H1 (cell line): ENCODE measurements around the gene TLE5. TPM values are rescaled to one million over a fixed set of nuclear protein-coding genes. Genes with fewer than 3 reads are reported as not detected.
A peak's percentile ranks its signal among the peaks of the same experiment; 100 is the strongest.

ENCODE experiments used
- CTCF ChIA-PET: fragments of 300-600 bp; sonication (Branson Sonifier 250); formaldehyde crosslinking; loops from one replicate; lab custom pipeline; 2021; ENCODE audit not compliant: partially characterized antibody; lab: Charles Lee
- POLR2A ChIA-PET: fragments of 300-600 bp; sonication (Branson Sonifier 250); formaldehyde crosslinking; loops from one replicate; lab custom pipeline; 2021; ENCODE audit warnings: inconsistent platforms; ENCODE audit not compliant: partially characterized antibody; lab: Charles Lee
- DNase-seq, 2 experiments: peaks; one replicate each; pipeline versions ENCODE4 v3.0.0 to v3.0.0-alpha.2; 2010 to 2022; ENCODE audit warnings: low spot score in 2 of 2, low read depth in 1 of 2, mixed read lengths in 1 of 2
- FAIRE-seq: peaks from 2 replicates; lab custom pipeline; 2011; peaks lifted over from hg19 to GRCh38; lab: Jason Lieb, UNC
- H2AFZ ChIP-seq: 2 replicates; pipeline ENCODE4 v1.8.1; 2012; ENCODE audit warnings: low read length, inconsistent platforms
- H2AK5ac ChIP-seq: 2 replicates; pipeline ENCODE4 v1.6.1; 2013; ENCODE audit warnings: low read depth, low read length
- H2BK120ac ChIP-seq: replicated peaks from 2 replicates; pipeline ENCODE3; 2013; ENCODE audit warnings: low read depth, low read length, inconsistent platforms
- H2BK12ac ChIP-seq: 2 replicates; pipeline ENCODE4 v1.6.1; 2013; ENCODE audit warnings: low read depth, low read length
- H2BK15ac ChIP-seq: 2 replicates; pipeline ENCODE4 v1.6.1; 2013; ENCODE audit warnings: low read length
- H2BK20ac ChIP-seq: 2 replicates; pipeline ENCODE4 v1.6.1; 2013; ENCODE audit warnings: low read length
- H2BK5ac ChIP-seq: 2 replicates; pipeline ENCODE4 v1.6.1; 2013; ENCODE audit warnings: low read depth, low read length
- H3K14ac ChIP-seq: 2 replicates; pipeline ENCODE4 v1.6.1; 2013; ENCODE audit warnings: inconsistent platforms; ENCODE audit not compliant: insufficient read length
- H3K18ac ChIP-seq: 2 replicates; pipeline ENCODE4 v1.6.1; 2013; ENCODE audit warnings: low read length; ENCODE audit errors: extremely low read depth
- H3K23ac ChIP-seq: 2 replicates; pipeline ENCODE4 v1.6.1; 2013; ENCODE audit warnings: inconsistent platforms; ENCODE audit not compliant: insufficient read length
- H3K23me2 ChIP-seq: 2 replicates; pipeline ENCODE4 v1.6.1; 2013; ENCODE audit warnings: low read depth, low read length
- H3K27ac ChIP-seq: 2 replicates; pipeline ENCODE4 v1.6.1; 2011; ENCODE audit warnings: low read depth, low read length, inconsistent platforms
- H3K27me3 ChIP-seq, 4 experiments: replicated peaks in 1 of 4; 1 replicate in 1 of 4; 2 replicates in 3 of 4; pipeline versions ENCODE4 v1.6.1 to v1.8.1; 2011 to 2013; ENCODE audit warnings: low read length in 3 of 4, mild to moderate bottlenecking in 3 of 4, inconsistent platforms in 2 of 4, mixed read lengths in 2 of 4, moderate library complexity in 1 of 4; ENCODE audit not compliant: control insufficient read depth in 3 of 4, insufficient read depth in 3 of 4; ENCODE audit errors: extremely low read depth in 1 of 4
- H3K36me3 ChIP-seq, 4 experiments: 2 replicates each; pipeline versions ENCODE4 v1.6.1 to v1.8.1; 2011 to 2013; ENCODE audit warnings: mild to moderate bottlenecking in 4 of 4, low read length in 3 of 4, moderate library complexity in 2 of 4, control low read depth in 1 of 4, inconsistent platforms in 1 of 4; ENCODE audit not compliant: insufficient read depth in 4 of 4, control insufficient read depth in 2 of 4
- H3K4ac ChIP-seq: replicated peaks from 2 replicates; pipeline ENCODE3; 2013; ENCODE audit warnings: low read length, low read depth, mixed read lengths, inconsistent platforms; ENCODE audit not compliant: insufficient read length
- H3K4me1 ChIP-seq, 4 experiments: replicated peaks in 1 of 4; 1 replicate in 1 of 4; 2 replicates in 3 of 4; pipeline versions ENCODE4 v1.6.1 to v1.8.1; 2011 to 2013; ENCODE audit warnings: low read length in 3 of 4, inconsistent platforms in 2 of 4, mixed read lengths in 1 of 4; ENCODE audit not compliant: insufficient read depth in 4 of 4, control insufficient read depth in 3 of 4
- H3K4me2 ChIP-seq, 2 experiments: 2 replicates each; pipeline versions ENCODE4 v1.6.1 to v1.8.1; 2011 to 2013; ENCODE audit warnings: low read depth in 2 of 2, low read length in 2 of 2, control low read depth in 1 of 2, inconsistent platforms in 1 of 2, mild to moderate bottlenecking in 1 of 2; ENCODE audit not compliant: insufficient read depth in 1 of 2
- H3K4me3 ChIP-seq, 4 experiments: fragments of 200-600, 300-600 bp in 1 of 4; sonication (generic), shearing (Covaris generic), sonication (Bioruptor Twin) in 1 of 4; 2 replicates each; pipeline versions ENCODE4 v1.5.1 to v1.8.1; 2011 to 2016; ENCODE audit warnings: low read length in 4 of 4, low read depth in 3 of 4, control low read depth in 2 of 4, inconsistent platforms in 2 of 4, mild to moderate bottlenecking in 2 of 4, mixed read lengths in 1 of 4, moderate library complexity in 1 of 4; ENCODE audit not compliant: insufficient read depth in 2 of 4; ENCODE audit errors: extremely low read depth in 1 of 4
- H3K56ac ChIP-seq: replicated peaks from 2 replicates; pipeline ENCODE3; 2013; ENCODE audit warnings: low read depth, mild to moderate bottlenecking, mixed read lengths, low read length, inconsistent platforms; ENCODE audit not compliant: insufficient read length
- H3K79me1 ChIP-seq: 2 replicates; pipeline ENCODE4 v1.6.1; 2013; ENCODE audit warnings: low read depth, low read length, control low read depth
- H3K79me2 ChIP-seq, 2 experiments: 2 replicates each; pipeline versions ENCODE4 v1.6.1 to v1.8.1; 2012 to 2013; ENCODE audit warnings: low read length in 2 of 2, mild to moderate bottlenecking in 2 of 2, inconsistent platforms in 1 of 2; ENCODE audit not compliant: insufficient read depth in 2 of 2, control insufficient read depth in 1 of 2
- H3K9ac ChIP-seq, 4 experiments: replicated peaks in 1 of 4; 1 replicate in 1 of 4; 2 replicates in 3 of 4; pipeline versions ENCODE4 v1.6.1 to v1.8.1; 2011 to 2013; ENCODE audit warnings: low read depth in 3 of 4, low read length in 3 of 4, control low read depth in 2 of 4, mild to moderate bottlenecking in 2 of 4, moderate library complexity in 2 of 4, inconsistent platforms in 1 of 4; ENCODE audit errors: extremely low read depth in 1 of 4
- H3K9me3 ChIP-seq, 2 experiments: 2 replicates each; pipeline versions ENCODE4 v1.6.1 to v1.8.1; 2012 to 2013; ENCODE audit warnings: mild to moderate bottlenecking in 2 of 2, moderate library complexity in 2 of 2, control low read depth in 1 of 2, inconsistent platforms in 1 of 2, low read depth in 1 of 2, low read length in 1 of 2, mixed read lengths in 1 of 2; ENCODE audit not compliant: insufficient read depth in 2 of 2
- H4K20me1 ChIP-seq, 2 experiments: replicated peaks in 1 of 2; 2 replicates each; pipeline versions ENCODE3 to v1.8.1; 2011 to 2013; ENCODE audit warnings: inconsistent platforms in 2 of 2, low read length in 2 of 2, mild to moderate bottlenecking in 1 of 2; ENCODE audit not compliant: insufficient read depth in 2 of 2, control insufficient read depth in 1 of 2
- H4K5ac ChIP-seq: 2 replicates; pipeline ENCODE4 v1.6.1; 2013; ENCODE audit warnings: low read length, low read depth, mixed read lengths, inconsistent platforms; ENCODE audit not compliant: insufficient read length
- H4K8ac ChIP-seq: 2 replicates; pipeline ENCODE4 v1.8.0; 2013; ENCODE audit warnings: mild to moderate bottlenecking, moderate library complexity, low read length, inconsistent platforms; ENCODE audit not compliant: insufficient read depth; ENCODE audit errors: extremely low read depth
- H4K91ac ChIP-seq: replicated peaks from 2 replicates; pipeline ENCODE3; 2013; ENCODE audit warnings: low read length, mixed read lengths, inconsistent platforms; ENCODE audit not compliant: insufficient read length
- CBX5 ChIP-seq: fragments of 300-800, 300-1000 bp; sonication (generic); IDR thresholded peaks from 2 replicates; pipeline ENCODE4 v1.7.1; 2016; ENCODE audit warnings: antibody characterized with exemption, low read length, low read depth
- KDM1A ChIP-seq: fragments of 200-600, 300-600 bp; sonication (generic); IDR thresholded peaks from 2 replicates; pipeline ENCODE4 v1.7.1; 2016; ENCODE audit warnings: mild to moderate bottlenecking, low read length, borderline replicate concordance
- RAD21 ChIP-seq, 2 experiments: IDR thresholded peaks in 1 of 2; conservative IDR thresholded peaks in 1 of 2; 2 replicates each; pipeline ENCODE4 v1.6.1; 2011; ENCODE audit warnings: low read depth in 2 of 2, low read length in 2 of 2, improper control_type of control experiment in 1 of 2, inconsistent platforms in 1 of 2, mild to moderate bottlenecking in 1 of 2, moderate library complexity in 1 of 2
- WGBS, 2 experiments: shearing (Covaris generic) in 1 of 2; methylation state at CpG; one replicate each; pipeline versions ENCODE4 v1.1.6 to v1.1.7; 2013 to 2015; ENCODE audit warnings: low lambda C conversion rate in 2 of 2, mixed read lengths in 2 of 2, inconsistent platforms in 1 of 2, low coverage in 1 of 2, missing lambda C conversion rate in 1 of 2; ENCODE audit not compliant: insufficient replicate concordance in 2 of 2, insufficient coverage in 1 of 2, insufficient read length in 1 of 2; ENCODE audit errors: extremely low coverage in 1 of 2, missing lambda C conversion rate in 1 of 2; 5-methylcytosine and 5-hydroxymethylcytosine counted together
- polyA plus RNA-seq, 7 experiments: library from polyadenylated mRNA; depleted of rRNA in 3 of 7; stranded (reverse) in 5 of 7; unstranded in 2 of 7; fragments of >200 nt in 5 of 7; fragments of 200-250 nt in 2 of 7; gene quantifications; 1 replicate in 5 of 7; 2 replicates in 1 of 7; 4 replicates in 1 of 7; pipeline versions ENCODE4 v1.2.1 to v1.2.3, GENCODE V29; 2011 to 2013; ENCODE audit warnings: missing spikeins in 2 of 7, mixed read lengths in 2 of 7
- total RNA-seq: library from RNA; stranded (reverse); fragmentation: NEBNext Ultra II Directional; extraction: Animal tissue kit (Norgen Biotek cat#: 25700); gene quantifications from 2 replicates; pipeline ENCODE4 v1.2.1, GENCODE V29; 2021

The TLE5 gene
- total and polyA plus RNA-seq, 2 of the 8 experiments (the other 6 are each of a cell fraction or from before 2014, with no cell fraction given): 187 to 285 TPM

GRCh38 chr19:3110126-3110825 lies 48.0 kb upstream of the TLE5 start:
- no peak for FAIRE-seq
- no peak overlapping the region for H3K9ac ChIP-seq
- no peak for DNase-seq
- ChIA-PET CTCF (interaction anchor here (0.7 to 20.0 kb wide), 13 partner anchors 10 to 151 kb away, joined by 3 to 339 read pairs (median 7); no protein-coding TSS in a partner anchor), POLR2A (no interaction called here)
- H4K5ac ChIP-seq: no peak overlapping the region
- H3K36me3 ChIP-seq: no peaks in the 10 kb centered on the region
- H2AFZ ChIP-seq: no peak overlapping the region
- no peak overlapping the region for H3K56ac ChIP-seq
- no peak overlapping the region for H3K4me2 ChIP-seq
- no peak overlapping the region for H4K91ac ChIP-seq
- no peak overlapping the region for H2BK15ac ChIP-seq
- H3K9me3 ChIP-seq: no peaks in the 10 kb centered on the region
- no peak overlapping the region for H2AK5ac ChIP-seq
- peaks cover 4 to 13% of the 10 kb centered on the region in 2 experiments for H4K20me1 ChIP-seq
- no peak overlapping the region for H2BK20ac ChIP-seq
- peaks cover 8% of the 10 kb centered on the region; the same call in 1 of the 2 replicates for H3K79me1 ChIP-seq
- H3K27ac ChIP-seq: no peak overlapping the region
- no peak overlapping the region for H3K4me3 ChIP-seq
- WGBS, 2 experiments: 92% methylated on average over 34 of the region's 37 CpGs; no CpG with 5 or more reads in 1 of the 2 experiments
- peaks cover 0 to 32% of the 10 kb centered on the region in 2 experiments; a peak in 3 of 4 replicates for H3K79me2 ChIP-seq
- H4K8ac ChIP-seq: 0 out of 2 replicates have a peak overlapping the region, but pooled peaks have one; percentile 4
- peaks cover 0 to 5% (median 2%) of the 10 kb centered on the region in 4 experiments; a peak in 5 of 7 replicates for H3K4me1 ChIP-seq
- H2BK5ac ChIP-seq: peak overlapping the region; percentile 35; the same call in 1 of the 2 replicates
- no peak overlapping the region for H3K14ac ChIP-seq
- no peak overlapping the region for H3K23ac ChIP-seq
- H3K23me2 ChIP-seq: no peaks in the 10 kb centered on the region
- H2BK12ac ChIP-seq: no peak overlapping the region
- H2BK120ac ChIP-seq: no peak overlapping the region
- peaks cover 0 to 2% (median 0%) of the 10 kb centered on the region in 4 experiments; a peak in 1 of 7 replicates for H3K27me3 ChIP-seq
- no peak overlapping the region for H3K4ac ChIP-seq
- TF ChIP-seq KDM1A: no peak
- TF ChIP-seq CBX5: no peak
- no peak for TF ChIP-seq RAD21 (IDR thresholded peaks at IDR 0.05 in 1 of 2, conservative IDR thresholded peaks at IDR 0.05 in 1 of 2; ENCODE audit: low read depth in 2 of 2, low read length in 2 of 2)
- TF ChIP-seq, all 59 proteins: peak for 0
- no peak overlapping the region for H3K18ac ChIP-seq
